CD4-positive, alpha-beta memory T cell (primary cell): ENCODE data around the gene CRNKL1. TPM values are rescaled to one million over a fixed set of nuclear protein-coding genes. Genes with fewer than 3 reads are reported as not detected.

Experiments used
- CTCF ChIA-PET: fragments of 350-600 bp; sonication (Branson Sonifier 250); formaldehyde crosslinking; loops from one replicate; lab custom pipeline; 2021; ENCODE audit warnings: inconsistent platforms; ENCODE audit not compliant: partially characterized antibody; lab: Charles Lee
- POLR2A ChIA-PET: fragments of 350-600 bp; sonication (Branson Sonifier 250); formaldehyde crosslinking; loops from one replicate; lab custom pipeline; 2021; ENCODE audit not compliant: partially characterized antibody; lab: Charles Lee
- DNase-seq, 5 donors: peaks; one replicate each; pipeline versions ENCODE4 v3.0.0 to v3.0.0-alpha.2; 2020 to 2022; ENCODE audit warnings: mixed read lengths in 1 of 5
- H3K27ac ChIP-seq: one replicate; pipeline ENCODE4 v1.7.0; 2013; ENCODE audit warnings: low read depth, low read length
- H3K27me3 ChIP-seq: 2 replicates; pipeline ENCODE4 v1.7.0; 2013; ENCODE audit warnings: mild to moderate bottlenecking, low read length, moderate library complexity; ENCODE audit not compliant: insufficient read depth
- H3K36me3 ChIP-seq: 2 replicates; pipeline ENCODE4 v1.7.0; 2013; ENCODE audit warnings: mild to moderate bottlenecking, low read length, moderate library complexity; ENCODE audit not compliant: insufficient read depth
- H3K4me1 ChIP-seq: 2 replicates; pipeline ENCODE4 v1.7.0; 2013; ENCODE audit warnings: mild to moderate bottlenecking, low read length, moderate library complexity; ENCODE audit not compliant: insufficient read depth
- H3K4me3 ChIP-seq, 2 donors: one replicate each; pipeline ENCODE4 v1.7.0; 2013; ENCODE audit warnings: low read length in 2 of 2, mild to moderate bottlenecking in 1 of 2
- H3K9me3 ChIP-seq, 2 donors: one replicate each; pipeline ENCODE4 v1.7.0; 2013; ENCODE audit warnings: low read length in 2 of 2, control low read depth in 1 of 2; ENCODE audit not compliant: control insufficient read depth in 1 of 2
- H3K27ac Mint-ChIP-seq, 7 donors: one replicate each; pipeline ENCODE4 v1.8.0; 2020 to 2021; ENCODE audit warnings: mixed read lengths in 7 of 7, mild to moderate bottlenecking in 6 of 7, inconsistent platforms in 3 of 7, moderate library complexity in 3 of 7
- H3K27me3 Mint-ChIP-seq, 2 donors: one replicate each; pipeline ENCODE4 v1.8.0; 2020 to 2021; ENCODE audit warnings: mixed read lengths in 2 of 2
- H3K36me3 Mint-ChIP-seq, 2 donors: one replicate each; pipeline ENCODE4 v1.8.0; 2020 to 2021; ENCODE audit warnings: mixed read lengths in 2 of 2, inconsistent platforms in 1 of 2, mild to moderate bottlenecking in 1 of 2
- H3K4me1 Mint-ChIP-seq, 4 donors: one replicate each; pipeline ENCODE4 v1.8.0; 2020 to 2021; ENCODE audit warnings: mixed read lengths in 4 of 4, mild to moderate bottlenecking in 1 of 4
- H3K4me3 Mint-ChIP-seq, 8 donors: one replicate each; pipeline ENCODE4 v1.8.0; 2020 to 2021; ENCODE audit warnings: mixed read lengths in 8 of 8, mild to moderate bottlenecking in 7 of 8, moderate library complexity in 6 of 8, inconsistent platforms in 3 of 8
- H3K9me3 Mint-ChIP-seq, 8 donors: one replicate each; pipeline ENCODE4 v1.8.0; 2020 to 2021; ENCODE audit warnings: mixed read lengths in 8 of 8, mild to moderate bottlenecking in 5 of 8, inconsistent platforms in 3 of 8, moderate library complexity in 1 of 8
- intact Hi-C: fragments of 100-400 bp; cut with micrococcal nuclease; formaldehyde crosslinking; loops from one replicate; pipeline ENCODE4 v1.15.1; 2023
- polyA plus RNA-seq, 2 donors: library from polyadenylated mRNA; unstranded; fragments of 300-500 nt; fragmentation: Illumina TruSeq; gene quantifications; one replicate each; pipeline ENCODE4 v1.2.3, GENCODE V29; 2021
- total RNA-seq, 2 experiments: library from RNA; stranded (reverse); gene quantifications; one replicate each; pipeline ENCODE4 v1.2.3, GENCODE V29; 2021

Gene CRNKL1
- total and polyA plus RNA-seq, 4 experiments from 2014 or later, result 10.4 to 32.9 (median 23.1) TPM

DNA sequence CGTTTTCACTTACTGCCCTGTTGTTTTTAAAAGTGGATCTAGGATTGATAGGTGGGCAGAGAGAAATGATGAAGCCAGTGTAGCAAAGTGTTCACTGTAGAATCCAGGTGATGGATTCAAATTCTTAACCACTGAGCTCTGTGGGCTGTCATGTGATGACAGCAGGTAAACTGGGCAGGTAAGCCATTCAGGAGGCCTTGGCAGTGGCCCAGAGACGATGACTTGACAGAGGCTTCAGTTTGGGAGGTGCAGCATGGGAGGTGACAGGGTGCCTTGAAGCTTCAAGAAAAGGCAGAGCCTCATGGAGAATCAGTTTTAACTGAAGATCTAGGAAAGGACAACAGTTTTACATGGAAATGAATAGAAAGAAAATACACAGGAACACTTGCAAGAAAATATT, 33.1 kb downstream of the CRNKL1 start:
- ChIA-PET POLR2A (interaction anchor here (7.4 kb wide), 1 partner anchor 33 kb away, joined by 84 read pairs; the partner anchor contains the start of genes CFAP61 and CRNKL1), CTCF (interaction anchor here (1.4 kb wide), 1 partner anchor 33 kb away, joined by 5 read pairs; the partner anchor contains the start of genes CFAP61 and CRNKL1)
- Mint-ChIP-seq H3K27me3 (no peaks in the 10 kb centered on the region), H3K4me1 (peaks cover 39 to 63% (median 50%) of the 10 kb centered on the region in 4 donors), H3K4me3 (peak overlapping the region; percentile 36 to 91 (median 76)), H3K36me3 (peaks cover 7 to 26% of the 10 kb centered on the region in 2 donors), H3K27ac (peak overlapping the region; percentile 43 to 92 (median 88)), H3K9me3 (no peaks in the 10 kb centered on the region)
- Histone ChIP-seq H3K4me3 (no peak overlapping the region), H3K27ac (no peak overlapping the region), H3K27me3 (no peaks in the 10 kb centered on the region), H3K9me3 (no peaks in the 10 kb centered on the region), H3K36me3 (no peaks in the 10 kb centered on the region), H3K4me1 (peaks cover 54% of the 10 kb centered on the region)
- intact Hi-C loops, result loop anchor here (5.0 to 10.0 kb wide), 2 partner anchors 696 to 1432 kb away; partner anchors contain the start of genes DTD1 and RALGAPA2
- no peak for DNase-seq

DNA sequence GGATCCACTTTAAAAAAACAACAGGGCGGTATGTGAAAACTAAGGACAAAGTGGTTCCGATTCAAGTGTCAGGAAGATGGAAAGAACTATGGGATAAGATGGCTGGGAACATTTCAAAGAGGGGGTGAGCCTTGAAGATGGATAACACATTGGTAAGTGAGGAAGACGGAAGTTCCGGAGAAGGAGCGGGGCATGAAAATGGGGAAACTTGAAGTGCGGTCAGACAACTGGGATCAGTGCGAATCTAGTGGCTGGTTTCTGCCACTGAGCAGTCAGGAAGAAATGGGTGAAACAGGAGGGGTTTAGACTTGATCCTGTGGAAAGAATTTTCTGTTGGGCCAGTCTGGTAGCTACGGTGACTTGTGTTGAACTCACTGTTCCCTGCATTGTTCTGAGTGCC, 33.9 kb downstream of the CRNKL1 start:
- peaks cover 35 to 60% (median 48%) of the 10 kb centered on the region in 4 donors for H3K4me1 Mint-ChIP-seq
- Histone ChIP-seq H3K27me3 (no peaks in the 10 kb centered on the region), H3K4me3 (no peak overlapping the region), H3K27ac (peak overlapping the region; percentile 85), H3K36me3 (no peaks in the 10 kb centered on the region), H3K9me3 (no peaks in the 10 kb centered on the region), H3K4me1 (peaks cover 54% of the 10 kb centered on the region)
- POLR2A ChIA-PET, result interaction anchor here (0.7 to 7.4 kb wide), 3 partner anchors 25 to 1084 kb away, joined by 3 to 84 read pairs (median 3); partner anchors contain the start of genes CFAP61 and CRNKL1
- intact Hi-C loops, result loop anchor here (5.0 to 10.0 kb wide), 2 partner anchors 696 to 1431 kb away; partner anchors contain the start of genes DTD1 and RALGAPA2
- peaks cover 7 to 21% of the 10 kb centered on the region in 2 donors for H3K36me3 Mint-ChIP-seq
- H3K27me3 Mint-ChIP-seq, result no peaks in the 10 kb centered on the region
- CTCF ChIA-PET, result interaction anchor here (1.4 to 3.1 kb wide), 2 partner anchors 33 to 34 kb away, joined by 5 to 40 read pairs; partner anchors contain the start of genes CFAP61 and CRNKL1
- H3K4me3 Mint-ChIP-seq, result peak overlapping the region; percentile 84 to 94 (median 89)
- DNase-seq, result no peak
- H3K9me3 Mint-ChIP-seq, result no peaks in the 10 kb centered on the region
- H3K27ac Mint-ChIP-seq, result peak overlapping the region; percentile 38 to 92 (median 79)

DNA sequence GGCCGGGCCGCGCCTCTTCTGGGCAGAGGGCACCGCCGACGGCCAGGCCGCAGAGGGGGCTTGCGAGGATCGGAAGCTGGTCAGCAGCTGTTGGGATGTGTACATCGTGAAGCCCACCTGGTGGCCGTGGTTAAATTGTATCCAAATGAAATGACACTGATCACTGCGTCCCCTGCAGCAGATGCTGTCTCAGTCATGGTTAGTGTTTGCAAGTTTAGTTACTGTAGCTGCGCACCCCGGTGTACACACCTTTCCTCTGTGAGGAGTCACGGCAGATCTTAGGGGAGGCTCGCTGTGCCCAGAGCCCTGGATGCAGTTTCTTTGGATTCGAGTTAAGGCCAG, 34.5 kb downstream of the CRNKL1 start:
- ChIA-PET CTCF (interaction anchor here (1.2 to 3.1 kb wide), 3 partner anchors 9 to 34 kb away, joined by 3 to 40 read pairs (median 6); partner anchors contain the start of genes CFAP61 and CRNKL1), POLR2A (interaction anchor here (0.7 to 7.4 kb wide), 4 partner anchors 10 to 1085 kb away, joined by 3 to 84 read pairs (median 4); partner anchors contain the start of genes CFAP61 and CRNKL1)
- H3K27me3 Mint-ChIP-seq, result no peaks in the 10 kb centered on the region
- Histone ChIP-seq H3K27ac (peak overlapping the region; percentile 85), H3K36me3 (no peaks in the 10 kb centered on the region), H3K4me1 (peaks cover 54% of the 10 kb centered on the region), H3K9me3 (no peaks in the 10 kb centered on the region), H3K27me3 (no peaks in the 10 kb centered on the region), H3K4me3 (peak overlapping the region; percentile 61 to 70)
- DNase-seq, result peak in 3 of 5 donors; percentile 7 to 18 (median 10)
- H3K4me3 Mint-ChIP-seq, result peak overlapping the region; percentile 84 to 94 (median 89)
- peak overlapping the region; percentile 38 to 92 (median 88) for H3K27ac Mint-ChIP-seq
- peaks cover 7 to 20% of the 10 kb centered on the region in 2 donors for H3K36me3 Mint-ChIP-seq
- intact Hi-C loops, result loop anchor here (1.0 to 10.0 kb wide), 3 partner anchors 34 to 1431 kb away; partner anchors contain the start of genes CFAP61, CRNKL1, DTD1 and RALGAPA2
- H3K9me3 Mint-ChIP-seq, result no peaks in the 10 kb centered on the region
- H3K4me1 Mint-ChIP-seq, result peaks cover 35 to 58% (median 47%) of the 10 kb centered on the region in 4 donors

DNA sequence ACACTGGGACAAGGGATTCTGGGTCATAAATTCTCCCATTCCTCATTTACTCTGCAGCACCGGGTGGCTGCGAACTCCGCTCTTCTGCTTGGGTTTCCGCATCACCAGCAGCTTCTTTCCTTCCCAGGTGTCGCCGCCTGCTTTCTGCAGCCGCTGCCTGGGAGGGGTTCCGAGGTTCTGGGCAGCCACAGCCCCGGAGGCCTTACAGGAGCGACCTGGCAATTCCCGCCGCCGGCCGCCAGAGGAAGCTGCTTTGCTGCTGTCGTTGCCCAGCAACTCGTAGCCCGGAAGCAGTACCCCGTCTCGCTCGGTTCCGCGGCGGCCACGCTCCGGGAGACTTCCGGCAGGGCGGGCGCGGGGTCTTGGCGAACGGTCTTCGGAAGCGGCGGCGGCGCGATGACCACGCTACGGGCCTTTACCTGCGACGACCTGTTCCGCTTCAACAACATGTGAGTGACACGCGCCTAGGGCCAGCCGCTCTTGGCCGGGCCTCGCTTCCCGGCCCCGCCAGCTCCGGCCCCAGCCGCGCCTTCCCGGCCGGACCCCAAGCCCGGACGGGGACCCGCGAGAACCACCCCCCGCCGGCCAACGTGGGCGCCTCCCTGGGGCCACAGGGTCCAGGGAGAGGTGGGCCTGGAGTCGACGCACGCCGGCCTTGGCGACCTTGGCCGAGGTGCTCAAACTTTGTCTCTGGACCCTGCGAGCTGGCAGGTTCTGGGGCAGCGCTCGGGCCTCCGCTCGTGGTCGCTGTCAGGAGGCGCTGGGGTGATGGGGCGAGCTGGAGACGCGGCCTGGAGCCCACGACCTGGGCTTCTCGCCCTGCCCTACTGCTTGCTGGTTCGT, 35.0 kb downstream of the CRNKL1 start, which contains the start of gene NAA20:
Gene NAA20 (plus strand): TSS at position 362 of the 843 bp plus-strand sequence. CDS start 35 bp downstream, at position 397.
- peaks cover 7 to 18% of the 10 kb centered on the region in 2 donors for H3K36me3 Mint-ChIP-seq
- H3K4me3 ChIP-seq, result peak within 1 kb of the TSS; percentile 61 to 70
- ChIA-PET POLR2A (interaction anchor here (0.7 to 7.4 kb wide), 5 partner anchors 11 to 1085 kb away, joined by 3 to 84 read pairs (median 3); partner anchors contain the start of genes CFAP61 and CRNKL1), CTCF (interaction anchor here (0.9 to 3.1 kb wide), 6 partner anchors 9 to 40 kb away, joined by 3 to 40 read pairs (median 6); partner anchors contain the start of genes CFAP61 and CRNKL1)
- H3K27me3 Mint-ChIP-seq, result no peaks in the 10 kb centered on the region
- H3K9me3 Mint-ChIP-seq, result no peaks in the 10 kb centered on the region
- no peaks in the 10 kb centered on the region for H3K36me3 ChIP-seq
- peak; percentile 86 to 93 (median 88) for DNase-seq
- H3K4me3 Mint-ChIP-seq, result peak within 1 kb of the TSS; percentile 86 to 96 (median 94)
- intact Hi-C loops, result loop anchor here (1.0 to 10.0 kb wide), 3 partner anchors 35 to 1430 kb away; partner anchors contain the start of genes CFAP61, CRNKL1, DTD1 and RALGAPA2
- H3K4me1 ChIP-seq, result peaks cover 54% of the 10 kb centered on the region
- H3K27ac ChIP-seq, result peak within 1 kb of the TSS; percentile 85
- H3K9me3 ChIP-seq, result no peaks in the 10 kb centered on the region
- no peaks in the 10 kb centered on the region for H3K27me3 ChIP-seq
- peak within 1 kb of the TSS; percentile 88 to 98 (median 94) for H3K27ac Mint-ChIP-seq
- H3K4me1 Mint-ChIP-seq, result peaks cover 35 to 58% (median 47%) of the 10 kb centered on the region in 4 donors

- Mint-ChIP-seq H3K27me3 (peaks cover 1 to 4% of the 10 kb centered on the region in 2 donors), H3K9me3 (no peaks in the 10 kb centered on the region), H3K36me3 (peaks cover 0 to 11% of the 10 kb centered on the region in 2 donors), H3K4me3 (peak overlapping the region in 4 of 8 donors; percentile 16 to 35 (median 32)), H3K4me1 (peaks cover 17 to 34% (median 28%) of the 10 kb centered on the region in 4 donors), H3K27ac (peak overlapping the region in 4 of 7 donors; percentile 38 to 80 (median 65))
- Histone ChIP-seq H3K36me3 (no peaks in the 10 kb centered on the region), H3K4me3 (no peak overlapping the region), H3K27me3 (no peaks in the 10 kb centered on the region), H3K9me3 (no peaks in the 10 kb centered on the region), H3K4me1 (peaks cover 30% of the 10 kb centered on the region), H3K27ac (no peak overlapping the region)
- intact Hi-C loops, result loop anchor here (5.0 to 10.0 kb wide), 2 partner anchors 700 to 1427 kb away; partner anchors contain the start of genes DTD1 and RALGAPA2
- CTCF ChIA-PET, result no interaction called here
- POLR2A ChIA-PET, result interaction anchor here (7.4 kb wide), 1 partner anchor 37 kb away, joined by 84 read pairs; the partner anchor contains the start of genes CFAP61 and CRNKL1
- peak in 1 of 5 donors; percentile 18 for DNase-seq
Measured at GRCh38 chr20:20014659-20015058, 37.6 kb downstream of the CRNKL1 start.

DNA sequence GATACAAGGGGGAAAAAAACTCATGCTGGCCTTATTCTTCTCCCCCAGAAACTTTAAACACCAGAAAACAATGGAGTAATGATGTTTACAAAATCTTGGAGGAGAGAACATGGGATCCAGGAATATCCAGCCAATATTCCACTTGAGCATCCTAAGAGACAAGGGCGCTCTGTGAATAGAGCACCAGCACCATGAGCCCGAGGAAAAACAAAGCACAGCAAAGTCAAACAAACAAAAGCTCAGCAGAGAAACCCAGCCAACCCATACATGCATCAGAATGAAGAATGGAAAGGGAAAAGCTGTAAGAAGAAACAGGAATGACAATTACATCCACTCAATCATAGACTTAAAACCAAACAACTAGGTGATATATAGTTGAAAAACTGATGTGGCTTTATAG, 39.7 kb downstream of the CRNKL1 start:
- Mint-ChIP-seq H3K4me3 (no peak overlapping the region), H3K36me3 (peaks cover 0 to 5% of the 10 kb centered on the region in 2 donors), H3K27me3 (peaks cover 4 to 7% of the 10 kb centered on the region in 2 donors), H3K9me3 (no peaks in the 10 kb centered on the region), H3K27ac (no peak overlapping the region), H3K4me1 (peaks cover 4 to 13% (median 10%) of the 10 kb centered on the region in 4 donors)
- ChIA-PET POLR2A (no interaction called here), CTCF (no interaction called here)
- Histone ChIP-seq H3K36me3 (no peaks in the 10 kb centered on the region), H3K27ac (no peak overlapping the region), H3K9me3 (no peaks in the 10 kb centered on the region), H3K4me3 (no peak overlapping the region), H3K27me3 (no peaks in the 10 kb centered on the region), H3K4me1 (peaks cover 12% of the 10 kb centered on the region)
- DNase-seq, result no peak
- intact Hi-C loops, result loop anchor here (10.0 kb wide), 1 partner anchor 702 kb away; the partner anchor contains the start of gene RALGAPA2
